Activated T-helper 1 cell treated with Interleukin-2 at 50 U/mL for 16 hours (primary cell): Measurements from ENCODE around the gene TEX261.

Experiments used
- DNase-seq: peaks from one replicate; pipeline ENCODE4 v3.0.0-alpha.2; 2020; ENCODE audit warnings: low read depth

The TEX261 gene

GRCh38 chr2:70981421-70981820, 13.3 kb downstream of the TEX261 start:
- no peak for DNase-seq

- DNase-seq, result no peak
Observed at GRCh38 chr2:70979626-70980025, 15.0 kb downstream of the TEX261 start.

DNA sequence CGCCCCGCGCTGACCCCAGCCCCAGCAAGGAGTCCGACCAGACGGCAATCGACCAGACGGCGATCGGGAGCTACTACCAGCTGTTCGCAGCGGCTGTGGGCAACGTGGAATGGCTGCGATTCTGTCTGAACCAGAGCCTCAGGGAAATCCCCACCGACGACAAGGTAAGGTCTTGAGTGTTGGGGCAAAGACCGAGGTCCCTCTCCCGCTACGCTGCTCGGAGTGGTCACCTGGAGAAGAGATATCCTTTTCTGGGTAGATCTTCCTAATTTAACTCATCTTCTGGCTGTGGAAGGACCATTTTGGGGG, 15.5 kb downstream of the TEX261 start:
- DNase-seq, result no peak

- DNase-seq, result no peak
Observed at GRCh38 chr2:70978341-70979179, 16.1 kb downstream of the TEX261 start, which contains the start of gene ANKRD53. Gene ANKRD53, plus strand, starts transcription at chr2:70978630. Its CDS starts 16 bp downstream, at chr2:70978646.

GRCh38 chr2:70977605-70978205, 17.0 kb downstream of the TEX261 start:
- DNase-seq, result no peak

DNA sequence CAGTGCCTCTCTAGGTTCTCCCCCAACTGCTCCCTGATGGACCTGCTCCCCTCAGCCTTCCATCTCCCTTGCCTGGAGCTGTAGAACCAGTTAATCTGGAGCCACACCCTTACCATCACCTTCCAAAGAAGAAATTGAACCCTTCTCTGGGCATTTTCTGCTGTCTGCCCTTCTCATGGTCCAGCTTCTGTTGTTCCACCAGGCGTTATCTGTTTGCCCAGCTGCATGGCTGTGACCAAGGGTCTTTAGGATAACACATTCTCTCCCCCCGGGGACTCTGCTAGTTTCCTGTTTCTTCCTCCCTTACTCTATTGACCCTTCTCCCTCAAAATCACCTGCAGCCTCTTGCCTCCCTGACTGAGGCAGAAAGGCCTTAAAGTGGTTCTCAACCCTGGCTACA, 19.4 kb downstream of the TEX261 start:
- DNase-seq, result no peak

- no peak for DNase-seq
Observed at GRCh38 chr2:70974592-70974991, 20.1 kb downstream of the TEX261 start.

DNA sequence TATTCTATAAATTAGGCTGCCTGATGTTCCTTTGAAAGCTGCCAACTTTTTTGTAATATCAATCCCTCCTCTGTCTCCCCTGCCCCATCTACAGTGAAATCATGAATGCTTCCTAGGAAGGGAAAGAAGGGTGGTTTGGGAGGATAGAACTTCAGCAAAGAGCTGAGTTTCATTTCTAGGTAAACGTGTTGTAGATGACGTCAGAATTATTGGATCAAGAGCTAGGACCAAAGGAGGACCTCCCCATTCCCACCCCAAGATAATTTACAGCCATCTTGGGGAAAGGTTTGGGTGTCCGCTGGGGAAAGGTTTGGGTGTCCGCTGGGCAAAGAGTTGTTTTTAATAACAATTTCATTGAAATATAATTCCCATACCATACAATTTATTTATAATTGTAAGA, 27.5 kb downstream of the TEX261 start:
- DNase-seq, result no peak

GRCh38 chr2:70966681-70967080, 28.0 kb downstream of the TEX261 start:
- no peak for DNase-seq

DNA sequence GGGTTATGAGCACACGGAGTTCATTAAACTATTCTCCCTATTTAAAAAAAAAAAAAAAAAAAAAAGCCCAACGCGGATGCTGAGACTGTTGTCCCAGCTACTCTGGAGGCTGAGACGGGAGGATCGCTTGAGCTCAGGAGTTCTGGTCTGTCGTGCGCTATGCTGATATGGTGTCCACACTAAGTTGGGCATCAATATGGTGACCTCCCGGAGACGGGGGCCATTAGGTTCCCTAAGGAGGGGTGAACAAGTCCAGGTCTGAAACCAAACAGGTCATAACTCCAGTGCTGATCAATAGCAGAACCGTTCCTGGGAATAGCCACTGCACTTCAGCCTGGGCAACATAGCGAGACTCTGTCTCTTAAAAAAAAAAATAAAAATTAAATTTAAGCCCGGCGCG, 29.2 kb downstream of the TEX261 start:
- DNase-seq, result no peak

GRCh38 chr2:70964596-70965386, 29.9 kb downstream of the TEX261 start:
- DNase-seq, result peak; percentile 72

GRCh38 chr2:70964133-70964532, 30.5 kb downstream of the TEX261 start:
- DNase-seq, result no peak

DNA sequence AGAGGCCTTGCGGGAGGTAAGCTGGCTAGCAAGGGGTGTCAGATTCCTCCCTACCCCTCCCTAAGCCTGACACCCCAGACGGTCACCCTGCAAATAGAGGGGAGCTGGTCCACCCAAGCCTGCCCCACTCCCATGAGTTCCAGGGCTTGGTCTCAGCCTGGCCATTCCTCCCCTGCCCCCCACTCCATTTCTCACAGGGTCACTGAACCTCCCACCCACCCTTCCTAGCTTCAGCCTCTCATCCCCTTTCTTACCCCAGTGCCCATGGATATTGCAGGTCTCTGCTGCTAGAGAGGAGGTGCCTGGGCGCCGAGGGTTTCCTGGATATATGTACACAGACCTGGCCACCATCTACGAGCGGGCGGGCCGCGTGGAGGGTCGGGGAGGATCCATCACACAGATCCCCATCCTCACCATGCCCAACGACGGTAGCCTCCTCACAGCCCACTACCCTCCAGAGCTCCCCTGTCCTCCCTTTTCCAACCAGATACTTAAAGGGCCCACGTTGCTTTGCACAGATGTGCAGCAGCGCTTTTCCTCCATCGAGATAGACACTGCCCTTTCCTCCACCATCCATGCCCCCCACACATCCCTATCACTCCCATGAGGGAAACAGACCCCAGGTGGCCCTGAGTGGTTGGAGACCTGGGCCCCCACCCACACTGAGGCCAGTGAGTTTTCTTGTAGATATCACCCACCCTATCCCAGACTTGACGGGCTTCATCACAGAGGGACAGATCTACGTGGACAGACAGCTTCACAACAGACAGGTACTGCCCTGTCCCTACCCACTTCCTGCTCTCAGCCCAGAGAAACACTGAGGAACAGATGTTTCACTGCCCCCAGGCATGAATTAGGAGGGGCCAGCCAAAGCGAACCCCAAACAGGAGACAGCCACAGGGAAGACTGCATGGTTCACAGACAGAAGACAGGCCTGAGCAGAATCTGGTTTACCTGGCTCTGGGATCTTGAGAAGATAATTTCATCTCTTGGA, 31.5 kb downstream of the TEX261 start:
- DNase-seq, result no peak

- no peak for DNase-seq
Observed at GRCh38 chr2:70962211-70962884, 32.3 kb downstream of the TEX261 start.

DNA sequence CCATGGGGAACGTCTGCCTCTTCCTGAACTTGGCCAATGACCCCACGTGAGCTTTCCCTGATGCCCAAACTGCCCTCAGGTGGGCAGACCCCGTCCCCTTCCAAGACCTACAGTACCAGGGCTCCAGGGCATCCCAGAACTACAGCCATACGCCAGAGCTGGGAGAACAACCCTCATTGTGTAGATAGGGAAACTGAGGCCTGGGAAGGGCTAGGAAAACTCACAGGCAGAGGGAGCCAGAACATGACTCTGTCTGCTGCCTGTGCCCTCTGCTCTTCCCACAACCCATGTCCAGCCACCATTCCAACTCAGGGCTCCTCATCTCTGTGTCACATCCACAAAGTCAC, 33.1 kb downstream of the TEX261 start:
- DNase-seq, result no peak

GRCh38 chr2:70960833-70961647, 33.6 kb downstream of the TEX261 start:
- no peak for DNase-seq

GRCh38 chr2:70959851-70960832, 34.5 kb downstream of the TEX261 start:
- no peak for DNase-seq

DNA sequence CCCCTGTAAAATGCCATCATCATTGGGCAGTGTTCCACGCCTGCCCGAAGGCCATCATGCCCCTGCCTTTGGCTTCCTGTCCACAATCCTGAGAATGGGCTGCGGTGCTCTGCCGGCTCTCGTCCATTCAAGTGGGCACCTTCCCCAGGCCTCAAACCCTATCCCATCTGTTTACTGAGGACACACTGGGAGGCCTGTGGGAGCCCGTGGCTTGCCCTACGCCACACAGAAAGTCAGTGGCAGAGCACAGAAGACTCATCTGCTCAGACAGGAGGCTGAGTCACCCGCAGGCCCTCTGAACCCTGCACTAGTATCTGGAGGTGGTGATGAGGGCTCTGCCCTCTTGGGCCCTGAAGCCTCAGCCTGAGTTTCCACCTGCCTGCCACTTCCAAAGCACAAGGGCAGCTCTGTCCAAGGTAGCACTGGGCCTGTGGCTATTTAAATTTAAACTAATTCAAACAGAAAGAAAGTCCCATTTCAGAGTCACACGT, 35.4 kb downstream of the TEX261 start:
- DNase-seq, result no peak

- DNase-seq, result no peak
Observed at GRCh38 chr2:70958759-70959158, 35.9 kb downstream of the TEX261 start.
